Hepatocyte (in vitro differentiated cells): Measurements from ENCODE around the gene AOPEP. TPM values are rescaled to one million over a fixed set of nuclear protein-coding genes. Genes with fewer than 3 reads are reported as not detected.
A peak's percentile ranks its signal among the peaks of the same experiment; 100 is the strongest.

ENCODE experiments used
- DNase-seq: peaks from one replicate; pipeline ENCODE4 v3.0.0-alpha.2; 2016; ENCODE audit warnings: low spot score
- H2AFZ ChIP-seq: fragments of 200-600 bp; sonication (generic); 2 replicates; pipeline ENCODE4 v1.6.0; 2016; ENCODE audit warnings: antibody characterized with exemption, mild to moderate bottlenecking
- H3K27ac ChIP-seq: fragments of 200-600 bp; sonication (generic); 2 replicates; pipeline ENCODE4 v1.5.1; 2016; ENCODE audit warnings: mild to moderate bottlenecking
- H3K27me3 ChIP-seq: fragments of 200-600 bp; sonication (generic); 2 replicates; pipeline ENCODE4 v1.6.1; 2016
- H3K36me3 ChIP-seq: fragments of 200-600 bp; sonication (generic); replicated peaks from 2 replicates; pipeline ENCODE4 v1.5.1; 2016; ENCODE audit warnings: low read depth; ENCODE audit not compliant: insufficient read depth
- H3K4me1 ChIP-seq: fragments of 200-600 bp; sonication (generic); 2 replicates; pipeline ENCODE4 v1.5.1; 2016; ENCODE audit warnings: mild to moderate bottlenecking, moderate library complexity; ENCODE audit not compliant: insufficient read depth
- H3K4me2 ChIP-seq: fragments of 200-600 bp; sonication (generic); 2 replicates; pipeline ENCODE4 v1.6.0; 2016
- H3K4me3 ChIP-seq: fragments of 200-600 bp; sonication (generic); 2 replicates; pipeline ENCODE4 v1.5.1; 2016; ENCODE audit warnings: mild to moderate bottlenecking
- H3K79me2 ChIP-seq: fragments of 200-600 bp; sonication (generic); 2 replicates; pipeline ENCODE4 v1.6.0; 2017; ENCODE audit warnings: mild to moderate bottlenecking
- H3K9me2 ChIP-seq: fragments of 200-600 bp; sonication (generic); replicated peaks from 2 replicates; pipeline ENCODE4 v1.6.0; 2017; ENCODE audit warnings: mild to moderate bottlenecking; ENCODE audit not compliant: insufficient read depth
- H3K9me3 ChIP-seq: fragments of 200-600 bp; sonication (generic); 2 replicates; pipeline ENCODE4 v1.5.1; 2016; ENCODE audit warnings: low read depth, mild to moderate bottlenecking
- H4K20me1 ChIP-seq: fragments of 200-600 bp; sonication (generic); 2 replicates; pipeline ENCODE4 v1.6.0; 2016; ENCODE audit warnings: mild to moderate bottlenecking; ENCODE audit not compliant: insufficient read depth, poor library complexity, severe bottlenecking
- EZH2 ChIP-seq: fragments of 200-600 bp; sonication (generic); IDR thresholded peaks from 2 replicates; pipeline ENCODE4 v1.6.1; 2016; ENCODE audit warnings: antibody characterized with exemption, mild to moderate bottlenecking, borderline replicate concordance
- EZH2phosphoT487 ChIP-seq: fragments of 200-600 bp; sonication (generic); IDR thresholded peaks from one replicate; pipeline ENCODE4 v1.6.1; 2018; ENCODE audit warnings: antibody characterized with exemption, mild to moderate bottlenecking, low read depth, moderate library complexity; ENCODE audit not compliant: unreplicated experiment, severe bottlenecking
- WGBS: methylation state at CpG from one replicate; pipeline ENCODE4 v1.1.6; 2016; ENCODE audit warnings: low lambda C conversion rate; ENCODE audit errors: missing lambda C conversion rate; 5-methylcytosine and 5-hydroxymethylcytosine counted together
- polyA plus RNA-seq: library from polyadenylated mRNA; unstranded; fragments of >200 nt; fragmentation: Nextera tagmentation; extraction: Ambion mirVana; gene quantifications from 2 replicates; pipeline ENCODE4 v1.2.1, GENCODE V29; 2016
- total RNA-seq: library from RNA; depleted of rRNA; stranded (reverse); fragments of >200 nt; gene quantifications from 2 replicates; pipeline ENCODE4 v1.2.3, GENCODE V29; 2014
- TF ChIP-seq, protein P1 (sequence below): fragments of 200-600 bp; sonication (generic); IDR thresholded peaks from 2 replicates; pipeline ENCODE4 v1.5.1; 2016; ENCODE audit warnings: antibody characterized with exemption, mild to moderate bottlenecking; ENCODE audit not compliant: poor library complexity

Gene AOPEP
- total and polyA plus RNA-seq, 2 experiments from 2014 or later = 82.8 to 101 TPM

DNA sequence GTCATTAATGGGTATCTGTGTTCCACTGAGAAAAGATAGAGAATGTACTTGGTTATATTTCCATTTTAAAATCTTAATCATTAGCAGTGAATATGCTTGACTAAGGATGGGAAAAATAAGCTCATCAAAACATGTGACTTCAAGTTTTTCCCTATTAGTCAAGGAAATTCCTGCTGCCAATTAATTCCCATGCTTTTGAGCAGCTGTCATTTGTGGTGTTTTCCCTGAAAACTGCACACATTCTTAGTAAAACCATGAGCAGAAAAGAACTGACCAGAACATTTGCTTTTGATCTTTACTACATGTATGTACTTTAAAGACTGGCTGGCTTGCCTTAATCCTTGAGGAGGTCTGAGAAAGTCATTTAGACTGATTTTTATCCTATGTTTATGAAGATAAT lies 75.2 kb downstream of the AOPEP start:
- H3K4me3 ChIP-seq = no peak overlapping the region
- peaks cover 65% of the 10 kb centered on the region for H3K4me1 ChIP-seq
- no peak for DNase-seq
- H4K20me1 ChIP-seq = no peaks in the 10 kb centered on the region
- no peaks in the 10 kb centered on the region for H3K36me3 ChIP-seq
- TF ChIP-seq EZH2phosphoT487 (no peak), EZH2 (no peak)
- TF ChIP-seq, protein P1, sequence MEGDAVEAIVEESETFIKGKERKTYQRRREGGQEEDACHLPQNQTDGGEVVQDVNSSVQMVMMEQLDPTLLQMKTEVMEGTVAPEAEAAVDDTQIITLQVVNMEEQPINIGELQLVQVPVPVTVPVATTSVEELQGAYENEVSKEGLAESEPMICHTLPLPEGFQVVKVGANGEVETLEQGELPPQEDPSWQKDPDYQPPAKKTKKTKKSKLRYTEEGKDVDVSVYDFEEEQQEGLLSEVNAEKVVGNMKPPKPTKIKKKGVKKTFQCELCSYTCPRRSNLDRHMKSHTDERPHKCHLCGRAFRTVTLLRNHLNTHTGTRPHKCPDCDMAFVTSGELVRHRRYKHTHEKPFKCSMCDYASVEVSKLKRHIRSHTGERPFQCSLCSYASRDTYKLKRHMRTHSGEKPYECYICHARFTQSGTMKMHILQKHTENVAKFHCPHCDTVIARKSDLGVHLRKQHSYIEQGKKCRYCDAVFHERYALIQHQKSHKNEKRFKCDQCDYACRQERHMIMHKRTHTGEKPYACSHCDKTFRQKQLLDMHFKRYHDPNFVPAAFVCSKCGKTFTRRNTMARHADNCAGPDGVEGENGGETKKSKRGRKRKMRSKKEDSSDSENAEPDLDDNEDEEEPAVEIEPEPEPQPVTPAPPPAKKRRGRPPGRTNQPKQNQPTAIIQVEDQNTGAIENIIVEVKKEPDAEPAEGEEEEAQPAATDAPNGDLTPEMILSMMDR = no peak
- peak overlapping the region; percentile 43 for H3K4me2 ChIP-seq
- no peaks in the 10 kb centered on the region for H3K9me3 ChIP-seq
- H3K79me2 ChIP-seq = peaks cover 15% of the 10 kb centered on the region
- no peaks in the 10 kb centered on the region for H3K27me3 ChIP-seq
- no peaks in the 10 kb centered on the region for H3K9me2 ChIP-seq
- peak overlapping the region; percentile 90 for H3K27ac ChIP-seq
- H2AFZ ChIP-seq = no peak overlapping the region

DNA sequence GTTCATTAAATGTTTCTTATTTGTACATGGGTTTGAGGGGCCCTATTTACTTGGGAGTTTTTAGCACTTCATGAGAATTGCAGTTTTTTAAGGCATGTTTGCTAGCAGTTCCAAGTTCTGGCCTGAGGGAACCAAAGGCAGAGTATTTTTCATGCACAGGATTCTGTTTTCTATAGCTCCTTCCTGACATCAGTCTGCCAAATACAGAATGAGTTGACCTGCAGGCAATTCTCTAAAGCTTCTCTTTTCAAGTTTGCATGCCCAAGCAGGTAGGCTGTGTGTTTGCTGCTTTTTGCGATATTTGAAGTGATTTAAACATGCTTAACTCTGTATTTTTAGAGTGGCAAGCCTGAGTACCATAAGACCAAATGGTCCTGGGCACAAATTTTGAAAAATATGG lies 75.8 kb downstream of the AOPEP start:
- H2AFZ ChIP-seq = no peak overlapping the region
- H3K4me1 ChIP-seq = peaks cover 66% of the 10 kb centered on the region
- H3K79me2 ChIP-seq = peaks cover 17% of the 10 kb centered on the region
- H3K36me3 ChIP-seq = no peaks in the 10 kb centered on the region
- no peaks in the 10 kb centered on the region for H3K9me3 ChIP-seq
- no peaks in the 10 kb centered on the region for H3K9me2 ChIP-seq
- no peaks in the 10 kb centered on the region for H4K20me1 ChIP-seq
- WGBS = 88% methylated on average over 1 of the region's 1 CpG
- H3K4me2 ChIP-seq = peak overlapping the region; percentile 16
- peak overlapping the region; percentile 90 for H3K27ac ChIP-seq
- DNase-seq = no peak
- no peaks in the 10 kb centered on the region for H3K27me3 ChIP-seq
- no peak for TF ChIP-seq EZH2
- TF ChIP-seq, protein P1 = no peak
- no peak for TF ChIP-seq EZH2phosphoT487
- no peak overlapping the region for H3K4me3 ChIP-seq

DNA sequence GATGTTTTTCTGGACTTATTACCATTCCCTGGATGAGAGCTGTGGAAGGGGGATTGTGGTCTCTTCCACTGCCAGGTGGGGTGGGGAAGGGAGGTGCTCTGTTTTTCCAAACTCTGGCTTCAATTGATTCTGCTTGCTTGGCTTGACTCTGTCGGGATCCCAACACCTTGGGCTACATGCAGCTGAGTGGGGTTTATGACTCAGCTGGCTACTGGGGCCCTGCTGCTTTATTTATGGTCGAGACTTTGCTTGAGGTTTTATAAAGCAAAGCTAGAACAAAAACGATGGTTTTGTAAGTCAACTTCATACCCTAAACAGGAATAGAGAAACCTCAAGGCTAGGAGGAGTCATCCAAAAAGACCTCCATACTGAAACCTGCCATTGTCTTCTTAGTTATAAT lies 76.3 kb downstream of the AOPEP start:
- Histone ChIP-seq H3K9me3 (no peaks in the 10 kb centered on the region), H3K4me3 (no peak overlapping the region), H4K20me1 (no peaks in the 10 kb centered on the region), H3K27ac (peak overlapping the region; percentile 90), H3K9me2 (no peaks in the 10 kb centered on the region), H2AFZ (no peak overlapping the region), H3K4me1 (peaks cover 66% of the 10 kb centered on the region), H3K4me2 (peak overlapping the region; percentile 16), H3K36me3 (no peaks in the 10 kb centered on the region), H3K79me2 (peaks cover 17% of the 10 kb centered on the region), H3K27me3 (no peaks in the 10 kb centered on the region)
- no peak for TF ChIP-seq EZH2
- no peak for TF ChIP-seq EZH2phosphoT487
- TF ChIP-seq, protein P1 = no peak
- 37% methylated on average over 3 of the region's 3 CpGs for WGBS
- no peak for DNase-seq

DNA sequence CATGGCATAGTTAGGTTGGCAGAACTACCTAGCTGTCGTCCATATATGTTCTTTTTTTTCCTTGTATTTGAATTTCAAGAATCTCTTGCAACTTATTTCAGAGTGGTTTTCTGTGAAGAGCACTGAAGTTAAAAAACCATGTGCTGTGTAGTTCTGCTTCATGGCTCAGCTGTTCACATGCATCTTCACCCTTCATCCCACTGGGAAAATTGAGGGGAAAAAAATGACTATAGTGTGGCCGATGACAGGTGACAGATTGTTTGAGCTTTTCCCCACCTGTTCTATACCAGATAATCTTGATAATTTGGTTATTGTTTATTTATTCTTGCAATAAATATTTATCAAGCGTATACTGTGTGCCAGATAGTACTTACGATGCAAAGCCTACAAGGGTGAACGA lies 77.8 kb downstream of the AOPEP start:
- Histone ChIP-seq H3K27ac (peak overlapping the region; percentile 90), H3K9me2 (no peaks in the 10 kb centered on the region), H3K27me3 (no peaks in the 10 kb centered on the region), H3K36me3 (no peaks in the 10 kb centered on the region), H3K79me2 (peaks cover 17% of the 10 kb centered on the region), H3K9me3 (no peaks in the 10 kb centered on the region), H4K20me1 (no peaks in the 10 kb centered on the region), H2AFZ (no peak overlapping the region), H3K4me1 (peaks cover 54% of the 10 kb centered on the region), H3K4me2 (no peak overlapping the region), H3K4me3 (no peak overlapping the region)
- WGBS = 94% methylated on average over 5 of the region's 5 CpGs
- DNase-seq = no peak
- TF ChIP-seq EZH2 (no peak), EZH2phosphoT487 (no peak)
- TF ChIP-seq, protein P1 = no peak
